Amygdala (tissue), 56 donors: Measurements from ENCODE around the gene HPCAL1.
A peak's percentile ranks its signal among the peaks of the same experiment; 100 is the strongest.

Experiments
- DNase-seq, 56 donors: peaks; one replicate each; lab custom pipeline; 2025; lab: John Stamatoyannopoulos, UW

The HPCAL1 gene

GRCh38 chr2:10318345-10318744 is 15.6 kb downstream of the HPCAL1 start:
- DNase-seq: no peak

DNA sequence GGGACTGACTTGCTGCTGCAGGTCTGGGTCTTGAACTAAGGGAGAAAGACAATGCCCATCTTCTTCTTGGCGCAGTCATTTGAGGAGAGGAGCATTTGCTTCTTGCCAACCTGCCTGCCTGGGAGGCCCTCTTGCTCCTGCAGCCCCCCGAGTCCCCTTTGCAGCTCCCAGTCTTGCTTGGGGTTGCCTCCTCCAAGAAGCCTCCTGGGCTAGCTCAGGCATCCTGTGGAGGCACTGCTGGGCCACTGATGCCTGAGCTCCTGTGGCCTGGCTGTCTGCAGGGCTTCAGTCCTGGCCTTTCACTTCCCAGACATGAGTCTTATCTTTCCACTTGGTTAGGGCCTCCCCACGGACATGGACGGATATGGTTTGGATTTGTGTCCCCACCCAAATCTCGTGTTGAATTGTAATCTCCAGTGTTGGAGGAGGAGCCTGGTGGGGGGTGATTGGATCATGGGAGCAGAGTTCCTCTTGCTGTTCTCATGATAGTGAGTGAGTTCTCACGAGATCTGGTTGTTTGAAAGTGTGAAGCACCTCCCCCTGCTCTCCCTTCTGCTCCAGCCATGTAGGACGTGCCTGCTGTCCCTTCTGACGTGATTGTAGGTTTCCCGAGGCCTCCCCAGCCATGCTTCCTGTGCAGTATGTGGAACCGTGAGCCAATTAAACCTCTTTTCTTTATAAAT is 17.3 kb downstream of the HPCAL1 start:
- no peak for DNase-seq

GRCh38 chr2:10320575-10320931 is 17.8 kb downstream of the HPCAL1 start:
- DNase-seq: no peak

DNA sequence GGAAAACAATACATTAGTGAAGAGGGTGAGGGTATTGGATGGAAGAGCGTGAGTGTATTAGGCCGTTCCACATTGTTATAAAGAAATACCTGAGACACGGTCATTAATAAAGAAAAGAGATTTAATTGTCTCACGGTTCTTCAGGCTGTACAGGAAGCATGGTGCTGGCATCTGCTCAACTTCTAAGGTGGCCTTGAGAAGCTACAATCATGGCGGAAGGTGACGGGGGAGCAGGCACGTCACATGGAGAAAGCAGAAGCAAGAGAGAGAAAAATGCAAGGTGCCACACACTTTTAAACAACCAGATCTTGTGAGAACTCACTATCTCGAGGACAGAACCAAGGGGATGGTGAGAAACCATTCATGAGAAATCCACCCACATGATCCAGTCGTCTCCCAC is 18.2 kb downstream of the HPCAL1 start:
- no peak for DNase-seq

- no peak for DNase-seq
Observed at GRCh38 chr2:10321622-10322021, 18.9 kb downstream of the HPCAL1 start.

- DNase-seq: no peak
Observed at GRCh38 chr2:10322481-10322880, 19.8 kb downstream of the HPCAL1 start.

DNA sequence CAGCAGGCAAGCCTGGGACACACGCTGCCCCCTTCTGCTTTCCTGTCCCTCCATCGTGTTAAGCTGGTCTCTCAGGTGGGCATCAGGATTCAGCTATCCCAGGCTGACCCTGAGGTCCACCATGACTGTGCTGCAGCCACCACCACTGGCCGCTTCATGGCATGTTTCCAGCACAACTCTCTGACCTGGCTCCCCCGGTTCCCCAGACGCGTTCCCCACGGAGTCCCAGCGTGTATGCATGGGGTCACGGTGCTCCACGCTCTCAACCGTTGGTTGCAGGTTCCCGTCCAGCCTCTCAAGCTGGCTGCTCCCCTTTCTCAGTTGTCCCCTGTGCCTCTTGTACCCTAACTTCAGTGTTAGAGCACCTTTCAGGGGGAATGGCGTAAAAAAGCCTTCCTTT is 20.3 kb downstream of the HPCAL1 start:
- DNase-seq: no peak

DNA sequence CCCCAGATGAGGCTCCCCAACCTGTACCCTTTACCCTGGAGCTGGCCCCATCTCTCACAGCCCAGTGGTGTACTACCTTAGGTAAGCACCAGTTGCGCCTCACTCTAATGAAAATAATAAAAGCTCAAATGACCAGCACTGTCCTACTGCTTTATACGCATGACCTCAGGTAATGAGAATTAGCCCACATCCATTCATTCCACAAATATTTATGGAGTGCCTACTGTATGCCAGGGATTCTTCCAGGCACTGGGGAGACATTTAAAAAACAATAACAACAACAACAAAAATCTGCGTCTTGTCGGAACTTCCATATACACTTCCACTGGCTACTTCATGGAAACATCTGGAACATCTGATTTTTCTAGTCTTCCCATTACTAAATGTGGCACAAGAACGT is 20.8 kb downstream of the HPCAL1 start:
- no peak for DNase-seq

GRCh38 chr2:10324095-10324832 is 21.6 kb downstream of the HPCAL1 start:
- no peak for DNase-seq

DNA sequence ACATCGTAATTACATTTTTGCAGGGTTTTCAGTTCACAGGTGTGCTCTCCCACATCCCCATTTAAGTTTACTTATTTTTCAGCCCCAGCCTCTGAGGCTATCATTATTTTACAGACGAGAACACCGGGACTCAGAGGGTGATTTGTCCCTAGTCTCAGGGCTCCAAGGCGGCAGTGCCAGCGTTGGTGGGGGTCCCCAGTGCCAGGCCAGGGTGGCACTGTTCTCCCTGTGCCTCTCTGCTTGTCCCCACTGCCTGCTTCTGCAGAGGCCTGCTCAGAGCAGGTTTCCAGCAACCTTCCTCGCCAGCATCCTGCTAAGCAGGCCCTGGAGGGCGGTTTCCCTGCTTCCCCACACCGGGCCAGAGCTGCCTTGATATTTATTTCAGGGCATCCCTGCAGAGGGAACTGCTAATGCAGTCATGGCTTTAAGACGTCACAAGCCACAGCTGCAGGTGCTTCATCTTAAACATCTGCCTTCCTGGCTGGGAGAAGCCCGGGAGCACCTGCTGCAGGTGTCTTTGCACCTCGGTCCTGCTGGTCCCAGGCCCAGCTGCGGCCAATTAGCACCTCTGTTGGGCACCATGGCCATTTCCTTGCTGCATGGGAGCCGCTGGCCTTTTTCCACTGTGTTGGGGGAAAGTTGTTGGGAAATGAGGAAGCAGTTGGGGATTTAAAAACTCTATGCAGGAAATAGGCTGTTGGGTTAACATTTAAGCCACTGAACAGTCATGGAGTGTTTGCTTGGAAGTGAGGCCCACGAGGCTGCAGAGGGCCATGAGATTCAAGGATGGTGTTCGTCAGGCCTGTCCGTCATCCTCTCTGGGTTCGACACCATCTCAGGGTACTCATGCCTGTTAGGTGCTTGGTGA is 22.8 kb downstream of the HPCAL1 start:
- no peak for DNase-seq

DNA sequence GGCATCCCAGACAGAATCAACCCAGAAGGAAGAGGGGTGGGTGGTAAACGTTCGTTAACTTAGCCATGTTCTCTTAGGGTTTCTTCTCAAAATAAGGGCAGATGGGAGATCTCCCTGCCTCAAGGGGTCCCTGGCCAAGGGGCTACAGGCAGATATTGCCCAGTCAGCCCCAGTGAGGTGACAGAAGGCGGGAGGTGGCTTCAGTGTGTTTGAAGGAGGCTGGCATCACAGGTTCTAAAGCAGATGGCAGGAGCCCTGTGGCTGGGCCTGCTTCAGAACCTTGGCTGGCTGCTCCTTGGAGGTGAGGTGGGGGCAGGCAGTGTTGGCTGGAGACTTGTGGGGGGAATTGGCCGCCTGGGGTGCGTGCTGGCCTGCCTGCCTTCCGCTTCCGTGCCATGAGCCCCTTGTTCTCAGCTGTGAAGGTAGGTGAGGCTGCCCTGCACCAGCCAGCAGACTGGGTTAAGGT is 23.5 kb downstream of the HPCAL1 start:
- DNase-seq: no peak

- peak in 13 of 56 donors; percentile 8 to 70 (median 29) for DNase-seq
Observed at GRCh38 chr2:10326707-10327594, 24.2 kb downstream of the HPCAL1 start.

DNA sequence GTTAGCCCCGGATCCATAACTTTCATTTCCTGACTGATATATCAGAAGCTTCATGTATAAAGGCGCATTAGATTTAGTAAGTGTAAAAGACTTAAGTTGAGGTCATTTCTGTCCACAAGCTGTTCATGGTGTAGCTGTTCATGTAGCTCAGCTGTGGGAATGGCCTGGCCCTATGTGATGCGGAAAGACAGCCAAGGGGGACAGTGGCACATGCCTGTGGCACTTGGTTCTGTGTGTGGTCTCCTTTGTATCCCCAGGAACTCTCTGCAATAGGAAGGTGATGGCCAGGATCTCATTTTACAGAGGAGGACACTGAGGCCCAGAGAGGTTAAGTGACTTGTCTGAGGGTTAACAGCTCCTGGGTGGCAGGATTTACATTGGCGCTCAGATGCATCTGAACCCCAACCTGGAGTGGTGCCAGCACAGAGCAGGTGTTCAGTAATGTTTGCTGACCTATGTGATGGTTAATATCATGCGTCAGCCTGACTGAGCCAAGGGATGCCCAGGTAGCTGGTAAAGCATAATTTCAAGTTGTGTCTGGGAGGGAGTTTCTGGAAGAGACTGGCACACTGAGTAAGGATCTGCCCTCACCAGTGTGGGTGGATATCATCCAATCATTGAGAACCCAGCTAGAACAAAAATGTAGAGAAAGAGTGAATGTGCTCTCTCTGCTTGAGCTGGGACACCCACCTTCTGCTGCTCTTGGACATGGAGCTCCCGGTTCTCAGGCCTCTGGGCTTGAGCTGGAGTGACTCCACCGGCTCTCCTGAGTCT is 25.4 kb downstream of the HPCAL1 start:
- DNase-seq: no peak

- DNase-seq: no peak
Observed at GRCh38 chr2:10328670-10329579, 26.2 kb downstream of the HPCAL1 start.

GRCh38 chr2:10329580-10329879 is 26.8 kb downstream of the HPCAL1 start:
- no peak for DNase-seq

DNA sequence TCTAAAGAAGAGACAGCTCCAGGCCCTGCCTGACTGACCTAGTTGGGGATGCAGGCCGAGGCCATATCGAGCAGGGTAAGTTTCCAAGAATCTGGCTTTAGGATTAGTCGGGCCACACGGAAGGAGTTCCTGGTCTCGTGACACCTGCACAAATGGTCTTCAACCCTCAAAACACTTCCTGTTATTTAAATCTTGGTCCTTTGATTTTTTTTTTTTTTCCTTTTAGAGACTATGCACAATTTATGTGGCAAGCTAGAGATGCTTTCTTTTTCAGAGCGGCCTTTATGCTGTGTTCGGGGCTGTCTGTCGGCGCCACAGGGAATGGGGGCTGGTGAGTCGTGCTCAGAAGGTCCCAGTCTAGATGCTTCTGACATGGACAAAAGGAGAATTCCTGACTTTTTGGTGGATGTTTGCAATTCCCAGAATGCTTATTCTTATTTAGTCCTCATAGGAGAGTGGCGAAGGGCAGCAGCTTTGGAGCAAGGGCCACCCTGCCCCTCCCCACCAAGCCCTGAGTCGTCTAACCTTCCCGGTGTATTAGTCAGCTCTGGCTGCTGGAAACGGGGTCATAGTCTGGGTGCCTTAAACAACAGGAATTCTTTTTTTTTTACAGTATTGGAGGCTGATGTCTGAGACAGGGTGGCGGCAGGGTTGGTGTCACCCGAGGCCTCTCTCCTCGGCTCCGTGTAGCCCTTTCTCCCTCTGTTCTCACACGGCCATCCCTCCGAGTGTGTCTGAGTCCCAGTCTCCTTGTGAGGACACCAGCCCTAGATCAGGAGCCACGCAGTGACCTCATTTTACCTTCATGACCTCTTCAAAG is 27.4 kb downstream of the HPCAL1 start:
- no peak for DNase-seq

DNA sequence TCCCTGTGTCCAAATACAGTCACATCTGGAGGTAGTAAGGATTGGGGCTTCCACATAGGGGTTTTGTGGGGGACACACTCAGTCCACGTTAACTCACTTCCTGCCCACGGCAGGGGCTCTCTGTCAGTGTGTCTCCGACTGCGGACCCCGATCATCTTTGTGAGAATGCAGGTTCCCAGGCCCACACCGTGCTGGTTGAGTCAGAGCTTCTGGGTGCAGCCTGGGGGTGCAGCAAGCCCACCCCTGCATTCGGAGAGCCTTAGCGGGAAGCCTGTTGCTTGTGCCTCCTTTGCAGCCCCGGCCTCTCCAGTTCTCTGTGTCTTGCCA is 28.0 kb downstream of the HPCAL1 start:
- no peak for DNase-seq
